Vagina (tissue), 2 donors: ENCODE data around the gene ZNF830.

ENCODE experiments used
- POLR2A ChIP-seq, 2 donors: fragments of 450-650 bp; IDR thresholded peaks; one replicate each; pipeline ENCODE4 v1.6.1; 2017; ENCODE audit warnings: antibody characterized with exemption in 2 of 2, mild to moderate bottlenecking in 2 of 2, moderate library complexity in 2 of 2
- POLR2AphosphoS5 ChIP-seq, 2 donors: sonication (generic); formaldehyde crosslinking; IDR thresholded peaks; one replicate each; pipeline ENCODE4 v1.9.0; 2017; ENCODE audit warnings: antibody characterized with exemption in 2 of 2, mild to moderate bottlenecking in 2 of 2, low read depth in 1 of 2; ENCODE audit not compliant: insufficient read depth in 1 of 2
- TF ChIP-seq, protein P1 (sequence below), 3 experiments: fragments of 450-650 bp in 2 of 3; fragments of 200-600 bp in 1 of 3; sonication (generic) in 1 of 3; IDR thresholded peaks; one replicate each; pipeline ENCODE4 v1.5.1; 2017 to 2019; ENCODE audit warnings: antibody characterized with exemption in 3 of 3, mild to moderate bottlenecking in 2 of 3, moderate library complexity in 2 of 3

DNA sequence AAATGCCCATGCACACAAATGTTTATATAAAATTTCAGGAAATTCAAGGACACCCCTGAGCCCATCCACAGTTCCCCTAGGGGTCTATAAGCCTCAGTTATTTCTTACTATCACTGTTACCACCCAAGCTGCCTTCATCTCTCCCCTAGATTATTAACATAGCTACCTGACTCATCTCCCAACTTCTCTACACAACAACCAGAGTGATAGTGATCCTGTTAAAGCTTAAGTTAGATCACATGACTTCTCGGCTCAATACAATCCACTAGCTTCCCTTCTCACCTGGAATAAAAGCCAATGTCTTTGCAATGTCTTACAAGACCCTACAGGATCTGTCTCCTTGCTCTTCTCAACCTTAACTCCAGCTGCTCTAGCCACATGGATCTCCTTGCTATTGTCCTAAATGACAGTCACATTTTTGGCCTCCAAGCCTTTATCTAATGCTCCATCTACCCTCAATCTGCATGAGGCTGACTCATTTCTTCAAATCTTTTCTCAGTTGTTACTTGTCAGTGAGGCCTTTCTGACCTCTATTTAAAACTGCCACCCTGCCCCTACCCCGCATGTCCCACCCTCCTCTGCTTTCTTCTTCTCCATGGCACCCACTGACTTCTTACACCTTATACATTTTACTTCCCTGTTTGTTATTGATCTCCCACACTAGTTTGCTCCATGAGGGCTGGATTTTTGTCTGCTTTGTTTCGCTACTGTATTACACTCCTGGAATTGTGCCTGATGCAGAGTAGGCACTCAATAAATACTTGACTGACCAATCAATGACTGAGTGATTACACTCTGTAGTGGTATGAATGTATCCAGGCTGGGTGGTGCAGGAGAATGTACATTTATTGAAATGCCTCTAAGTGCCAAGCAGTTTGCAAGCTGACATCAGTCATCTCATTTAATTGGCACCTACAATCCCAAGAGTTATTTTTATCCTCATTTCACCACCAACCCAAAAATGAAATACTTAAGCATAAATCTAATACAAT lies 13.8 kb downstream of the ZNF830 start:
- TF ChIP-seq, protein P1, sequence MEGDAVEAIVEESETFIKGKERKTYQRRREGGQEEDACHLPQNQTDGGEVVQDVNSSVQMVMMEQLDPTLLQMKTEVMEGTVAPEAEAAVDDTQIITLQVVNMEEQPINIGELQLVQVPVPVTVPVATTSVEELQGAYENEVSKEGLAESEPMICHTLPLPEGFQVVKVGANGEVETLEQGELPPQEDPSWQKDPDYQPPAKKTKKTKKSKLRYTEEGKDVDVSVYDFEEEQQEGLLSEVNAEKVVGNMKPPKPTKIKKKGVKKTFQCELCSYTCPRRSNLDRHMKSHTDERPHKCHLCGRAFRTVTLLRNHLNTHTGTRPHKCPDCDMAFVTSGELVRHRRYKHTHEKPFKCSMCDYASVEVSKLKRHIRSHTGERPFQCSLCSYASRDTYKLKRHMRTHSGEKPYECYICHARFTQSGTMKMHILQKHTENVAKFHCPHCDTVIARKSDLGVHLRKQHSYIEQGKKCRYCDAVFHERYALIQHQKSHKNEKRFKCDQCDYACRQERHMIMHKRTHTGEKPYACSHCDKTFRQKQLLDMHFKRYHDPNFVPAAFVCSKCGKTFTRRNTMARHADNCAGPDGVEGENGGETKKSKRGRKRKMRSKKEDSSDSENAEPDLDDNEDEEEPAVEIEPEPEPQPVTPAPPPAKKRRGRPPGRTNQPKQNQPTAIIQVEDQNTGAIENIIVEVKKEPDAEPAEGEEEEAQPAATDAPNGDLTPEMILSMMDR (IDR thresholded peaks at IDR 0.05): no peak
- TF ChIP-seq POLR2AphosphoS5 (IDR thresholded peaks at IDR 0.05; ENCODE audit: insufficient read depth in 1 of 2, low read depth in 1 of 2) (no peak), POLR2A (IDR thresholded peaks at IDR 0.05) (no peak)
